A549 (cell line): ENCODE measurements around the gene AGRP. TPM values are rescaled to one million over a fixed set of nuclear protein-coding genes. Genes with fewer than 3 reads are reported as not detected.
A peak's percentile ranks its signal among the peaks of the same experiment; 100 is the strongest.

Source experiments
- ATAC-seq, 2 experiments: fragments of 200-7000 bp in 1 of 2; fragments of >200 bp in 1 of 2; cut with Nextera tagmentation in 1 of 2; cut with Tn5 transposase in 1 of 2; 3 replicates each; pipeline versions ENCODE4 v1.8.0 to v1.9.1; 2018 to 2020; ENCODE audit warnings: mild to moderate bottlenecking in 1 of 2, moderate library complexity in 1 of 2
- CTCF ChIA-PET: fragments of 300-600 bp; sonication (Branson Sonifier 250); formaldehyde crosslinking; extraction: SDS; loops from one replicate; lab custom pipeline; 2021; ENCODE audit warnings: antibody characterized with exemption, inconsistent platforms; lab: Yijun Ruan, JAX
- POLR2A ChIA-PET: fragments of 350-600 bp; formaldehyde crosslinking; extraction: SDS; loops from one replicate; lab custom pipeline; 2021; ENCODE audit warnings: antibody characterized with exemption, inconsistent platforms; lab: Yijun Ruan, JAX
- DNase-seq, 2 experiments: peaks; one replicate each; pipeline versions ENCODE4 v3.0.0 to v3.0.0-alpha.2; 2011 to 2016; ENCODE audit warnings: low read depth in 1 of 2, low spot score in 1 of 2
- FAIRE-seq: peaks from 2 replicates; lab custom pipeline; 2011; peaks lifted over from hg19 to GRCh38; lab: Jason Lieb, UNC
- H3K27ac ChIP-seq, 2 experiments: fragments of >200 bp; sonication (Bioruptor Twin); formaldehyde crosslinking; 3 replicates each; pipeline ENCODE4 v1.5.1; 2016 to 2017
- H3K4me1 ChIP-seq: fragments of >200 bp; sonication (Bioruptor Twin); formaldehyde crosslinking; 3 replicates; pipeline ENCODE4 v1.6.1; 2016
- H3K4me2 ChIP-seq: fragments of >200 bp; sonication (Bioruptor Twin); formaldehyde crosslinking; 3 replicates; pipeline ENCODE4 v1.6.1; 2016
- H3K4me3 ChIP-seq: fragments of >200 bp; sonication (Bioruptor Twin); formaldehyde crosslinking; 3 replicates; pipeline ENCODE4 v1.5.1; 2016
- H3K9me3 ChIP-seq: fragments of >200 bp; sonication (Bioruptor Twin); formaldehyde crosslinking; 3 replicates; pipeline ENCODE4 v1.6.1; 2016
- ATOH8 ChIP-seq: fragments of 250-450 bp; sonication (Bioruptor Pico); IDR thresholded peaks from 2 replicates; pipeline ENCODE4 v1.5.0; 2020; ENCODE audit warnings: low read depth, mild to moderate bottlenecking, moderate library complexity
- CBX8 ChIP-seq: fragments of 200-600 bp; sonication (generic); IDR thresholded peaks from 2 replicates; pipeline ENCODE4 v1.6.1; 2016
- CEBPB ChIP-seq, 2 experiments: fragments of >200 bp in 1 of 2; sonication (Bioruptor Twin) in 1 of 2; formaldehyde crosslinking in 1 of 2; IDR thresholded peaks; 2 replicates each; pipeline ENCODE4 v1.6.1; 2012 to 2016
- CHD4 ChIP-seq: fragments of 200-600 bp; sonication (generic); IDR thresholded peaks from 2 replicates; pipeline ENCODE4 v1.6.1; 2016; ENCODE audit warnings: antibody characterized with exemption, mild to moderate bottlenecking, borderline replicate concordance
- ESRRA ChIP-seq: fragments of 150-350 bp; IDR thresholded peaks from 2 replicates; pipeline ENCODE4 v1.6.1; 2014; ENCODE audit warnings: mild to moderate bottlenecking, low read length, borderline replicate concordance
- FOXS1 ChIP-seq: fragments of 250-450 bp; sonication (Bioruptor Pico); IDR thresholded peaks from 2 replicates; pipeline ENCODE4 v1.5.0; 2020; ENCODE audit warnings: mild to moderate bottlenecking, moderate library complexity
- HOXA7 ChIP-seq: fragments of 250-450 bp; sonication (Bioruptor Pico); IDR thresholded peaks from 2 replicates; pipeline ENCODE4 v1.5.0; 2020; ENCODE audit warnings: mild to moderate bottlenecking, moderate library complexity
- HOXB13 ChIP-seq: fragments of 250-450 bp; sonication (Bioruptor Pico); IDR thresholded peaks from 2 replicates; pipeline ENCODE4 v1.5.0; 2020; ENCODE audit warnings: low read depth, mild to moderate bottlenecking, moderate library complexity
- KDM1A ChIP-seq: fragments of 200-600 bp; sonication (generic); IDR thresholded peaks from 2 replicates; pipeline ENCODE4 v1.6.1; 2016; ENCODE audit warnings: low read depth, mild to moderate bottlenecking
- MYC ChIP-seq: IDR thresholded peaks from 2 replicates; pipeline ENCODE4 v1.6.1; 2012; ENCODE audit warnings: mild to moderate bottlenecking, inconsistent platforms, low read length, improper control_type of control experiment, borderline replicate concordance
- NPAS2 ChIP-seq: fragments of 250-450 bp; sonication (Bioruptor Pico); IDR thresholded peaks from 2 replicates; pipeline ENCODE4 v1.8.0; 2022; ENCODE audit warnings: mild to moderate bottlenecking, moderate library complexity, borderline replicate concordance
- NR3C1 ChIP-seq: fragments of >200 bp; sonication (Bioruptor Twin); formaldehyde crosslinking; IDR thresholded peaks from 3 replicates; pipeline ENCODE4 v1.6.1; 2017
- PHF8 ChIP-seq: fragments of 200-600 bp; sonication (generic); IDR thresholded peaks from 2 replicates; pipeline ENCODE4 v1.6.1; 2016; ENCODE audit warnings: low read depth, mild to moderate bottlenecking, antibody characterized with exemption, moderate library complexity, borderline replicate concordance
- POLR2A ChIP-seq: IDR thresholded peaks from 2 replicates; pipeline ENCODE4 v1.6.1; 2012; ENCODE audit warnings: mild to moderate bottlenecking, low read length
- RARB ChIP-seq: fragments of 250-450 bp; sonication (Bioruptor Pico); IDR thresholded peaks from 2 replicates; pipeline ENCODE4 v1.8.0; 2021; ENCODE audit warnings: mild to moderate bottlenecking, moderate library complexity
- ZNF302 ChIP-seq: fragments of 250-450 bp; sonication (Bioruptor Pico); IDR thresholded peaks from 2 replicates; pipeline ENCODE4 v1.9.0; 2021; ENCODE audit warnings: inconsistent platforms, mild to moderate bottlenecking, moderate library complexity
- ZSCAN20 ChIP-seq: fragments of 250-450 bp; sonication (Bioruptor Pico); IDR thresholded peaks from 2 replicates; pipeline ENCODE4 v1.8.0; 2022; ENCODE audit warnings: mild to moderate bottlenecking, moderate library complexity
- WGBS: methylation state at CpG from one replicate; pipeline ENCODE4 v1.1.6; 2017; ENCODE audit errors: missing lambda C conversion rate; 5-methylcytosine and 5-hydroxymethylcytosine counted together
- polyA plus RNA-seq, 4 experiments: library from polyadenylated mRNA; depleted of rRNA in 3 of 4; stranded (reverse); fragments of >200 nt; fragmentation: RNase III in 1 of 4; extraction: RNeasy Plus Mini Kit Qiagen cat#74134 plus additional on column Dnase treatment in 1 of 4; gene quantifications; 2 replicates in 3 of 4; 3 replicates in 1 of 4; pipeline ENCODE4 v1.2.3, GENCODE V29; 2011 to 2017
- TF ChIP-seq, protein P1 (sequence below): fragments of >200 bp; sonication (Bioruptor Twin); formaldehyde crosslinking; IDR thresholded peaks from 3 replicates; pipeline ENCODE4 v1.5.1; 2016
- TF ChIP-seq, protein P2 (sequence below): fragments of 250-450 bp; sonication (Bioruptor Pico); IDR thresholded peaks from 2 replicates; pipeline ENCODE4 v1.5.0; 2021; ENCODE audit warnings: mild to moderate bottlenecking, moderate library complexity, borderline replicate concordance

Gene AGRP
- polyA plus RNA-seq, 2 of the 4 experiments (the other 2 are of a cell fraction): not detected

DNA sequence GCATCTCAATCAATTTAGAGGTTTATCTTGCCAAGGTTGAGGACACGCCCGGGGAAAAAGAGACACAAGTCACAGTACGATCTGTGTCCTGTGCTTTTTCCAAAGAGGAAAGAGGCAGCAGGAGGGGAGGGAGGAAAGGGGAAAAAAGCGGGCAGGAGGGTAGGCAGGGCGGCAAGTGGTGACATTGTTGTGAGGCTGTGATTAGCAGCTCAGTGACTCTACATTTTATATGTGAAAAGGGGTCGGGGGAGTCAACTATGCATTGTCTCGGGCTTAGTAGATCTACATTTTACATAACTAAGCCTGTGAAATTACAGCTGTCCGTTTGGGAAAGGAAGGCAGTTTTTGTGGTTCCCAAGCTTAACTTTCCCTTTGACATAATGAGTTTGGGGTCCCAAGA is 23.1 kb upstream of the AGRP start:
- TF ChIP-seq NPAS2 (no peak), RARB (CRISPR knock-in tag) (no peak), ATOH8 (no peak), ZSCAN20 (CRISPR knock-in tag) (no peak), FOXS1 (no peak), POLR2A (no peak), CEBPB (IDR thresholded peaks at IDR 0.05) (no peak), MYC (no peak)
- Histone ChIP-seq H3K27ac (no peak overlapping the region), H3K4me3 (no peak overlapping the region), H3K9me3 (no peaks in the 10 kb centered on the region), H3K4me1 (peaks cover 8% of the 10 kb centered on the region; the same call in 1 of the 3 replicates), H3K4me2 (no peak overlapping the region)
- WGBS: 79% methylated on average over 8 of the region's 8 CpGs
- no peak for ATAC-seq
- no peak for FAIRE-seq
- ChIA-PET CTCF (interaction anchor here (0.6 to 6.0 kb wide), 9 partner anchors 8 to 242 kb away, joined by 3 to 38 read pairs (median 3); partner anchors contain the start of gene CARMIL2), POLR2A (no interaction called here)
- DNase-seq: no peak

GRCh38 chr16:67504031-67505021 is 21.0 kb upstream of the AGRP start:
- TF ChIP-seq, protein P1, sequence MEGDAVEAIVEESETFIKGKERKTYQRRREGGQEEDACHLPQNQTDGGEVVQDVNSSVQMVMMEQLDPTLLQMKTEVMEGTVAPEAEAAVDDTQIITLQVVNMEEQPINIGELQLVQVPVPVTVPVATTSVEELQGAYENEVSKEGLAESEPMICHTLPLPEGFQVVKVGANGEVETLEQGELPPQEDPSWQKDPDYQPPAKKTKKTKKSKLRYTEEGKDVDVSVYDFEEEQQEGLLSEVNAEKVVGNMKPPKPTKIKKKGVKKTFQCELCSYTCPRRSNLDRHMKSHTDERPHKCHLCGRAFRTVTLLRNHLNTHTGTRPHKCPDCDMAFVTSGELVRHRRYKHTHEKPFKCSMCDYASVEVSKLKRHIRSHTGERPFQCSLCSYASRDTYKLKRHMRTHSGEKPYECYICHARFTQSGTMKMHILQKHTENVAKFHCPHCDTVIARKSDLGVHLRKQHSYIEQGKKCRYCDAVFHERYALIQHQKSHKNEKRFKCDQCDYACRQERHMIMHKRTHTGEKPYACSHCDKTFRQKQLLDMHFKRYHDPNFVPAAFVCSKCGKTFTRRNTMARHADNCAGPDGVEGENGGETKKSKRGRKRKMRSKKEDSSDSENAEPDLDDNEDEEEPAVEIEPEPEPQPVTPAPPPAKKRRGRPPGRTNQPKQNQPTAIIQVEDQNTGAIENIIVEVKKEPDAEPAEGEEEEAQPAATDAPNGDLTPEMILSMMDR: no peak
- TF ChIP-seq, protein P2, sequence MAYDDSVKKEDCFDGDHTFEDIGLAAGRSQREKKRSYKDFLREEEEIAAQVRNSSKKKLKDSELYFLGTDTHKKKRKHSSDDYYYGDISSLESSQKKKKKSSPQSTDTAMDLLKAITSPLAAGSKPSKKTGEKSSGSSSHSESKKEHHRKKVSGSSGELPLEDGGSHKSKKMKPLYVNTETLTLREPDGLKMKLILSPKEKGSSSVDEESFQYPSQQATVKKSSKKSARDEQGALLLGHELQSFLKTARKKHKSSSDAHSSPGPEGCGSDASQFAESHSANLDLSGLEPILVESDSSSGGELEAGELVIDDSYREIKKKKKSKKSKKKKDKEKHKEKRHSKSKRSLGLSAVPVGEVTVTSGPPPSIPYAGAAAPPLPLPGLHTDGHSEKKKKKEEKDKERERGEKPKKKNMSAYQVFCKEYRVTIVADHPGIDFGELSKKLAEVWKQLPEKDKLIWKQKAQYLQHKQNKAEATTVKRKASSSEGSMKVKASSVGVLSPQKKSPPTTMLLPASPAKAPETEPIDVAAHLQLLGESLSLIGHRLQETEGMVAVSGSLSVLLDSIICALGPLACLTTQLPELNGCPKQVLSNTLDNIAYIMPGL (CRISPR knock-in tag): no peak
- TF ChIP-seq ZNF302 (CRISPR knock-in tag): no peak
- no peak for TF ChIP-seq ESRRA
- TF ChIP-seq CHD4: no peak
- TF ChIP-seq PHF8: no peak
- TF ChIP-seq CBX8: no peak
- no peak for TF ChIP-seq NR3C1
- no peak for TF ChIP-seq HOXB13 (CRISPR knock-in tag)
- no peak for TF ChIP-seq KDM1A
- no peak for TF ChIP-seq HOXA7 (CRISPR knock-in tag)
- ChIA-PET CTCF (interaction anchor here (0.6 to 6.0 kb wide), 8 partner anchors 10 to 163 kb away, joined by 3 to 38 read pairs (median 4); partner anchors contain the start of gene CARMIL2), POLR2A (no interaction called here)
- DNase-seq: peak in 1 of 2 experiments; percentile 31
- H3K4me2 ChIP-seq: no peak overlapping the region
- H3K4me3 ChIP-seq: no peak overlapping the region
- peak; percentile 24 to 28; a peak in 3 of 6 replicates for ATAC-seq
- H3K4me1 ChIP-seq: peaks cover 8% of the 10 kb centered on the region; the same call in 1 of the 3 replicates
- 74% methylated on average over 9 of the region's 9 CpGs for WGBS
- no peak overlapping the region for H3K27ac ChIP-seq
- no peaks in the 10 kb centered on the region for H3K9me3 ChIP-seq
- FAIRE-seq: no peak
